Endothelial cell of umbilical vein (primary cell): ENCODE results near the gene RAMACL.

Experiments used
- CTCF ChIP-seq, 2 donors: IDR thresholded peaks; 1 replicate in 1 of 2; 2 replicates in 1 of 2; pipeline ENCODE4 v1.5.1; 2011; ENCODE audit warnings: low read length in 2 of 2, mild to moderate bottlenecking in 2 of 2, moderate library complexity in 2 of 2, control low read depth in 1 of 2, inconsistent platforms in 1 of 2, low read depth in 1 of 2; ENCODE audit not compliant: insufficient read depth in 1 of 2; ENCODE audit errors: extremely low read depth in 1 of 2
- POLR2A ChIP-seq: IDR thresholded peaks from 2 replicates; pipeline ENCODE4 v1.6.1; 2012; ENCODE audit warnings: low read depth, mild to moderate bottlenecking, control low read depth, low read length
- POLR2AphosphoS5 ChIP-seq: IDR thresholded peaks from 2 replicates; pipeline ENCODE4 v1.6.1; 2012; ENCODE audit warnings: low read depth, mild to moderate bottlenecking, control low read depth, low read length, moderate library complexity; ENCODE audit not compliant: insufficient read depth

GRCh38 chr6:166573511-166574216, 12.8 kb downstream of the RAMACL start:
- TF ChIP-seq CTCF (IDR thresholded peaks at IDR 0.05; ENCODE audit: extremely low read depth in 1 of 2, insufficient read depth in 1 of 2, low read depth in 1 of 2, low read length in 2 of 2) = no peak
- no peak for TF ChIP-seq POLR2AphosphoS5
- TF ChIP-seq POLR2A = no peak
